H1 (cell line): ENCODE measurements around the gene DEPDC1.

Experiments
- CEBPB ChIP-seq: IDR thresholded peaks from 2 replicates; pipeline ENCODE4 v1.6.1; 2012; ENCODE audit warnings: low read depth, low read length
- CREB1 ChIP-seq: IDR thresholded peaks from 2 replicates; pipeline ENCODE4 v1.6.1; 2012; ENCODE audit warnings: inconsistent platforms
- CTCF ChIP-seq, 3 experiments: IDR thresholded peaks; 1 replicate in 2 of 3; 2 replicates in 1 of 3; pipeline versions ENCODE4 v1.5.1 to v1.6.1; 2011; ENCODE audit warnings: low read length in 3 of 3, mild to moderate bottlenecking in 3 of 3, inconsistent platforms in 2 of 3, low read depth in 1 of 3, moderate library complexity in 1 of 3; ENCODE audit not compliant: insufficient read depth in 1 of 3; ENCODE audit errors: control extremely low read depth in 1 of 3
- EGR1 ChIP-seq: IDR thresholded peaks from 2 replicates; pipeline ENCODE4 v1.6.1; 2011; ENCODE audit warnings: low read depth, low read length, borderline replicate concordance
- EZH2 ChIP-seq: fragments of 200-600 bp; sonication (generic); IDR thresholded peaks from 2 replicates; pipeline ENCODE4 v1.7.1; 2012; ENCODE audit warnings: low read depth, mild to moderate bottlenecking, moderate library complexity, low read length, inconsistent platforms; ENCODE audit not compliant: severe bottlenecking
- SIN3A ChIP-seq, 2 experiments: IDR thresholded peaks in 1 of 2; conservative IDR thresholded peaks in 1 of 2; 2 replicates each; pipeline ENCODE4 v1.6.1; 2011 to 2012; ENCODE audit warnings: low read length in 2 of 2, improper control_type of control experiment in 1 of 2, low read depth in 1 of 2, mild to moderate bottlenecking in 1 of 2
- TAF1 ChIP-seq: IDR thresholded peaks from 2 replicates; pipeline ENCODE4 v1.6.1; 2011; ENCODE audit warnings: mild to moderate bottlenecking, low read depth, low read length

DNA sequence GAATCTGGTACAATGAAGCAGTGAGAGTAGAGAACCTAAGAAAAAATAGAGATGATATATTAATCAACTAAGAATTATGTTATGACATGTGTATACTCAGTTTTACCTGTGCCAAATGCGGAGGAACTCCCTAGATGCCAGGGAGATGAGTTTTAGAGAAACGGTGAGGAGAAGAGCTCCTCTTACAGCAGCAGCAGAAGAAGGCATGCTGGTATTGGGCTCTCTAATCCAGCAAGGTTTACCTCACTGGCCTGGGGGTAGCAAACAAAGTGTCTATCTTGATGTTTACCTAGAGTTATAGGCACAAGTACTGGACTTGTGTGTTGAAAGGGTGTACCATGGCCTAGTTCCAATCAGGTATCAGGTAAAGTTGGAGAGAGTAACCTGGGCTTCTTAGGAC is 28.9 kb upstream of the DEPDC1 start:
- TF ChIP-seq CTCF (IDR thresholded peaks at IDR 0.05; ENCODE audit: control extremely low read depth in 1 of 3, insufficient read depth in 1 of 3, low read depth in 1 of 3, low read length in 3 of 3) (no peak), EGR1 (no peak), TAF1 (no peak), CEBPB (no peak), SIN3A (conservative IDR thresholded peaks at IDR 0.05 in 1 of 2, IDR thresholded peaks at IDR 0.05 in 1 of 2; ENCODE audit: low read depth in 1 of 2, low read length in 2 of 2) (no peak), EZH2 (no peak), CREB1 (no peak)
